Fibroblast of mammary gland (primary cell): ENCODE data around the gene DSG4.
A peak's percentile ranks its signal among the peaks of the same experiment; 100 is the strongest.

Experiments
- DNase-seq: peaks from one replicate; pipeline ENCODE4 v3.0.0-alpha.2; 2010; ENCODE audit warnings: low read depth
- H3K4me3 ChIP-seq: 2 replicates; pipeline ENCODE4 v1.5.1; 2011; ENCODE audit warnings: low read depth, mild to moderate bottlenecking, low read length, moderate library complexity; ENCODE audit not compliant: control insufficient read depth
- TF ChIP-seq, protein P1 (sequence below): conservative IDR thresholded peaks from 2 replicates; pipeline ENCODE4 v1.5.1; 2011; ENCODE audit warnings: low read depth, low read length, inconsistent platforms; ENCODE audit not compliant: control insufficient read depth, insufficient read depth

The DSG4 gene

DNA sequence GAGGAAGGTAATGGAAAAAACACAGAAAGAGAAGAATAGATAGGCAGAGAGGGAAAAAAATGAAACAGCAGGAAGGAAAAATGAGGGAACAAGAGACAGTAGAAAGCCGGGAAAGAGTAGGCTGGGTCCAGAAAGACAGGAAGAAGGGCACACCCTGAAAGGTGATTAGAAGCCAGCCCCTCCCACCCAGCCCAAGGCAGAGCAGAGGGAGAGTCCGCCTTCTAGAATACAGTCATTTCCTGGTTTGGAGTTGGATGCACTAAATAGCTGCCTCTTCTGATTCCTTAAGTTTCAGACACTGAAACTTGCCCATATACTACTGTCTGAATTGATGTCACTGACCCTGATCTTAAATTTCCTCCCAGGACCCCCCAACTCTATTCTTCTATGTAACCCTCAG is 53.0 kb downstream of the DSG4 start:
- DNase-seq = no peak
- TF ChIP-seq, protein P1, sequence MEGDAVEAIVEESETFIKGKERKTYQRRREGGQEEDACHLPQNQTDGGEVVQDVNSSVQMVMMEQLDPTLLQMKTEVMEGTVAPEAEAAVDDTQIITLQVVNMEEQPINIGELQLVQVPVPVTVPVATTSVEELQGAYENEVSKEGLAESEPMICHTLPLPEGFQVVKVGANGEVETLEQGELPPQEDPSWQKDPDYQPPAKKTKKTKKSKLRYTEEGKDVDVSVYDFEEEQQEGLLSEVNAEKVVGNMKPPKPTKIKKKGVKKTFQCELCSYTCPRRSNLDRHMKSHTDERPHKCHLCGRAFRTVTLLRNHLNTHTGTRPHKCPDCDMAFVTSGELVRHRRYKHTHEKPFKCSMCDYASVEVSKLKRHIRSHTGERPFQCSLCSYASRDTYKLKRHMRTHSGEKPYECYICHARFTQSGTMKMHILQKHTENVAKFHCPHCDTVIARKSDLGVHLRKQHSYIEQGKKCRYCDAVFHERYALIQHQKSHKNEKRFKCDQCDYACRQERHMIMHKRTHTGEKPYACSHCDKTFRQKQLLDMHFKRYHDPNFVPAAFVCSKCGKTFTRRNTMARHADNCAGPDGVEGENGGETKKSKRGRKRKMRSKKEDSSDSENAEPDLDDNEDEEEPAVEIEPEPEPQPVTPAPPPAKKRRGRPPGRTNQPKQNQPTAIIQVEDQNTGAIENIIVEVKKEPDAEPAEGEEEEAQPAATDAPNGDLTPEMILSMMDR = no peak
- H3K4me3 ChIP-seq = no peak overlapping the region

DNA sequence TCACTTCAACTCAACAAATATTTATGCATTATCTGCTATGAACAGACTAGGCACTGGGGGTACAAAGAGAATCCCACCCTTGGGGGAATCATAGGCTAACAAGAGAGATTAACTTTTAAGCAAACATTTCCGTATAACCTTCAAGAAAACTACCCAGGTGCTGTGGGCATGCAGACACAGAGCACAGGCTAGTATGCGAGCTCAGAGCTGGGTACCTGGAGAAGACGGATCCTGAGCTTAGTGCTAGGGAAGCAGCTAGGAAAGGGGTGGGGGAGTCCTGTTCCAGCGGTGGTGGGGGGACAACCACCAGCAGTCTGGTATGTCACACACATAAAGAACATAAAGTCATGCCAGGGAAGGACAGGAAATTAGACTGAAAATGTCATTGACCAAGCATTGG is 53.5 kb downstream of the DSG4 start:
- no peak overlapping the region for H3K4me3 ChIP-seq
- DNase-seq = no peak
- TF ChIP-seq, protein P1 = no peak

DNA sequence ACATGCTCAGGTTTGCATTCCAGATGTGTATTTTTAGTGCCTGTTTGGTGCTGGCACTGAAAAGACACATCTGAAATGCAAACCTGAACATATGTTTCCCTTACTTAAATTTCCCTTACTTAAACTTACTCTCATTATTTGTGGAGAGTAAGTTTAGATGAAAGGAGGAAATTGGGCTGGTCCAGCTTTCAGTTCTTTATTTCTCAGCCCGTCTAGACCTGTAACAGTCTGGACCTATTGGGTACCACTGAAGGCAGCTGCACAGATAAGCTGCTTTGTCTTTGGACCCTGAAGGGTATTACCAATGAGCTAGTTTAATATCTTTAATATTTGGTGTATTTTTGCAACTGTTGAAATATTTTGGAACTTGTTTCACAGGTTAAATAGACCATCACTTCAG is 54.0 kb downstream of the DSG4 start:
- TF ChIP-seq, protein P1 = no peak
- H3K4me3 ChIP-seq = no peak overlapping the region
- no peak for DNase-seq

DNA sequence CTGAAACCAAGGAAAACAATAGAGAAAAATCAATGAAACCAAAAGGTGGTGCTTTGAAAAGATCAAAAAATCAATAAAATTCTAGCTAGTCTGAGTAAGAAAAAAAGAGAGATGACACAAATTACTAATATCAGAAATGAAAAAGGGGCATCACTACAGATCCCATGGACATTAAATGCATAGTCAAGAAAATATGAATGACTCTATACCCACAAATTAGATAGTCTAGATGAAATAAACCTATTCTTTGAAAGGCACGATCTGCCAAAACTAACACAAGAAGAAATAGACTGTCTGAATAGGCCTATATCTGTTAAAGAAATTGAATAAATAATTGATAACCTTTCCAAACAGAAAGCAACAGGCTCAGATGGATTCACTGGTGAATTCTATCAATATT is 55.7 kb downstream of the DSG4 start:
- no peak for DNase-seq
- H3K4me3 ChIP-seq = no peak overlapping the region
- TF ChIP-seq, protein P1 = no peak

DNA sequence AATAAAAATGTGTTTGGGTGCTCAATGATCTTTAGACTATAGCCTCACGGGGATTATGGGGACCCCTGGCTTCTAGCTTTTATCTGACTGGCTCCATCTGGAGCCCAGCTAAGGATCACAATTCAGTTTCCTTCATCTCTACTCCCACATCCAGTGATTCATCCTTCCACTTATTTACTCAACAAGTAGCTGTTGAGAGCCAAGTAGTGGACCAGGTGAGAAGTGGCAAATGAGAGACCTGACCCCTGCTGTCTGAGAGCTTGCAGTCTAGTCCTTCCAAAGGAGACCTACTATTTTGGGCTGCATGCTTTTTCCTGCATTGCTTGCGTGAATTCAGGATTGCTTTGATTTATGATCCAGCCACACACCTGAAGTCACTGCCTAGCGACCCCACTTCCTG is 60.2 kb downstream of the DSG4 start:
- peak; percentile 4 for DNase-seq
- no peak overlapping the region for H3K4me3 ChIP-seq
- TF ChIP-seq, protein P1 = no peak

DNA sequence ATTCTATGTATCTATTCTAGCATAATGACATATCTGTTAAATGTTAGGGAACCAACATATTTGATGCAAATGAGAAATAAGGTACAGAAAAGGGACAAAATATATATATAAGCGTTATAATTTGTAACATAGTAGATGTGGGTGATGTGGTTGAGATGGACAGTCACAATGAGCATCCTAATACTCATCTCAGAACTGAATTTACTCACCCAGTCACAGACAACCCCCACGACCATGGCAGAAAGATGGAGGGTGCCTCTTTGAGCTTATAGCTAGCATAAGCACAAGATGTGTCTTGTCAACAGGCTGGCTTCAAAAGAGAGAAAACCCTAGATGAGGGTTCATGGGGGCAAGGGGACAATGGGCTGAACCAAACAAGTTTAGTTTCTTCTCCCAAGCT is 61.8 kb downstream of the DSG4 start:
- no peak overlapping the region for H3K4me3 ChIP-seq
- TF ChIP-seq, protein P1 = no peak
- no peak for DNase-seq

DNA sequence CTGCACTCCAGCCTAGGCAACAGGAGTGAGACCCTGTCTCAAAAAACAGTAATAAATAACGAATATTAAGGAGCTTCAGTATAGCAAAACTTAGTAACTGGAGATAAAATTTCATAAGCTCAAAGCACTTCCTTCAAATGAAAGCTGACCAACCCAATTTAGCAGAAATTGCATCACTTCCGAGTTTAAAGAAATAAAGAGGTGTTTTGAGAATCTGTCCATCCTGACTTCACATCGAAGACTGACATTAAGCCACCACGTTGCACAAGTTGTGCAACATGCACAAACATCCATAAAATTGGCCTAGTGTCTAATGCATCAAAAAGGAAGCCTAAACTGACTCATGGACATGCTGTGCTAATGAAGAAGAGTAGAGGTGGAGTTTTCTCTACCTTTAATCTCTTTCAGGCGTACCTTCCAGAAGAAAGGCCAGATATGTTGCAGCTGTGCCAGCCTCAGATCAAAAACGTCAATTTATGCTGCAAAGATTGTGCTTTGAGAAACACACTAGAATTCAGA is 63.3 kb downstream of the DSG4 start:
- H3K4me3 ChIP-seq = no peak overlapping the region
- TF ChIP-seq, protein P1 = no peak
- no peak for DNase-seq
